Neuronal stem cell (in vitro differentiated cells): Measurements from ENCODE around the gene DAND5.
A peak's percentile ranks its signal among the peaks of the same experiment; 100 is the strongest.

Experiments used
- DNase-seq: peaks from one replicate; pipeline ENCODE4 v3.0.0-alpha.2; 2013; ENCODE audit warnings: low spot score
- H2AFZ ChIP-seq: one replicate; pipeline ENCODE4 v1.6.1; 2013; ENCODE audit warnings: mild to moderate bottlenecking, low read length, inconsistent platforms
- H2AK5ac ChIP-seq: 2 replicates; pipeline ENCODE4 v1.6.1; 2013; ENCODE audit warnings: low read depth, mild to moderate bottlenecking, inconsistent platforms, low read length, moderate library complexity, mixed read lengths
- H2BK120ac ChIP-seq: 2 replicates; pipeline ENCODE4 v1.6.1; 2013; ENCODE audit warnings: low read depth, mild to moderate bottlenecking, inconsistent platforms, low read length, moderate library complexity, mixed read lengths
- H2BK12ac ChIP-seq: one replicate; pipeline ENCODE4 v1.6.1; 2013; ENCODE audit warnings: low read length, inconsistent platforms
- H2BK15ac ChIP-seq: 2 replicates; pipeline ENCODE4 v1.6.1; 2013; ENCODE audit warnings: mild to moderate bottlenecking, low read length, inconsistent platforms, mixed read lengths
- H2BK5ac ChIP-seq: one replicate; pipeline ENCODE4 v1.6.1; 2013; ENCODE audit warnings: inconsistent platforms, mild to moderate bottlenecking, low read length, moderate library complexity
- H3K14ac ChIP-seq: one replicate; pipeline ENCODE4 v1.6.1; 2013; ENCODE audit warnings: low read length, inconsistent platforms
- H3K18ac ChIP-seq: 2 replicates; pipeline ENCODE4 v1.6.1; 2013; ENCODE audit warnings: low read length, inconsistent platforms
- H3K23ac ChIP-seq: 2 replicates; pipeline ENCODE4 v1.6.1; 2013; ENCODE audit warnings: low read depth, mild to moderate bottlenecking, mixed read lengths, low read length, inconsistent platforms; ENCODE audit not compliant: poor library complexity
- H3K27ac ChIP-seq: replicated peaks from 3 replicates; pipeline ENCODE4 v1.5.1; 2013; ENCODE audit warnings: low read length, inconsistent platforms
- H3K27me3 ChIP-seq, 3 experiments: 2 replicates each; pipeline ENCODE4 v1.6.1; 2013; ENCODE audit warnings: low read length in 3 of 3, mild to moderate bottlenecking in 2 of 3, inconsistent platforms in 1 of 3, low read depth in 1 of 3, mixed read lengths in 1 of 3, moderate library complexity in 1 of 3; ENCODE audit not compliant: control insufficient read depth in 3 of 3, insufficient read depth in 3 of 3
- H3K36me3 ChIP-seq, 2 donors: replicated peaks in 1 of 2; 2 replicates each; pipeline ENCODE4 v1.6.1; 2013; ENCODE audit warnings: low read length in 2 of 2; ENCODE audit not compliant: control insufficient read depth in 2 of 2, insufficient read depth in 2 of 2
- H3K4ac ChIP-seq: 2 replicates; pipeline ENCODE4 v1.6.1; 2013; ENCODE audit warnings: inconsistent platforms, mild to moderate bottlenecking, low read length, moderate library complexity
- H3K4me1 ChIP-seq, 2 donors: 1 replicate in 1 of 2; 2 replicates in 1 of 2; pipeline ENCODE4 v1.6.1; 2013; ENCODE audit warnings: low read length in 2 of 2, low read depth in 1 of 2; ENCODE audit not compliant: control insufficient read depth in 2 of 2, insufficient read depth in 1 of 2
- H3K4me2 ChIP-seq: one replicate; pipeline ENCODE4 v1.6.1; 2013; ENCODE audit warnings: mild to moderate bottlenecking, low read length, inconsistent platforms; ENCODE audit not compliant: insufficient read depth, poor library complexity, severe bottlenecking
- H3K4me3 ChIP-seq, 2 donors: 2 replicates each; pipeline ENCODE4 v1.5.1; 2013; ENCODE audit warnings: low read length in 2 of 2, mild to moderate bottlenecking in 2 of 2, inconsistent platforms in 1 of 2, moderate library complexity in 1 of 2
- H3K79me1 ChIP-seq: one replicate; pipeline ENCODE4 v1.6.1; 2013; ENCODE audit warnings: low read depth, mild to moderate bottlenecking, inconsistent platforms, low read length, moderate library complexity
- H3K9ac ChIP-seq: one replicate; pipeline ENCODE4 v1.6.1; 2013; ENCODE audit warnings: mild to moderate bottlenecking, low read depth, low read length, inconsistent platforms; ENCODE audit not compliant: poor library complexity
- H3K9me3 ChIP-seq, 2 donors: replicated peaks in 1 of 2; 2 replicates each; pipeline versions ENCODE3 to v1.6.1; 2013; ENCODE audit warnings: low read length in 2 of 2, mild to moderate bottlenecking in 2 of 2, inconsistent platforms in 1 of 2, low read depth in 1 of 2, mixed read lengths in 1 of 2, moderate library complexity in 1 of 2; ENCODE audit not compliant: control insufficient read depth in 2 of 2, insufficient read depth in 1 of 2
- H4K8ac ChIP-seq: one replicate; pipeline ENCODE4 v1.6.1; 2013; ENCODE audit warnings: low read depth, mild to moderate bottlenecking, inconsistent platforms, low read length, moderate library complexity
- H4K91ac ChIP-seq: one replicate; pipeline ENCODE4 v1.6.1; 2013; ENCODE audit warnings: low read length, low read depth, mild to moderate bottlenecking, inconsistent platforms; ENCODE audit not compliant: poor library complexity
- WGBS, 2 donors: extraction: QIAGEN DNeasy Blood & Tissue Kit; methylation state at CpG; one replicate each; pipeline ENCODE4 v1.1.7; 2013; ENCODE audit warnings: missing lambda C conversion rate in 2 of 2, mixed read lengths in 1 of 2; ENCODE audit not compliant: insufficient read length in 2 of 2, insufficient replicate concordance in 1 of 2; ENCODE audit errors: extremely low coverage in 2 of 2; 5-methylcytosine and 5-hydroxymethylcytosine counted together

DAND5 gene

GRCh38 chr19:13001502-13002165, 32.3 kb downstream of the DAND5 start:
- H2BK12ac ChIP-seq = peak overlapping the region; percentile 84
- no peak overlapping the region for H3K4me2 ChIP-seq
- H2BK120ac ChIP-seq = no peak overlapping the region
- peaks cover 14 to 98% (median 72%) of the 10 kb centered on the region in 3 experiments for H3K27me3 ChIP-seq
- peak overlapping the region; percentile 56 for H2AK5ac ChIP-seq
- H3K27ac ChIP-seq = no peak overlapping the region
- H3K4ac ChIP-seq = no peak overlapping the region
- peaks cover 0 to 4% of the 10 kb centered on the region in 2 donors for H3K9me3 ChIP-seq
- no peak overlapping the region for H2AFZ ChIP-seq
- no peak for DNase-seq
- no peak overlapping the region for H2BK15ac ChIP-seq
- H3K4me3 ChIP-seq = no peak overlapping the region
- H4K91ac ChIP-seq = no peak overlapping the region
- no peaks in the 10 kb centered on the region for H3K36me3 ChIP-seq
- peak overlapping the region; percentile 28 for H3K18ac ChIP-seq
- peak overlapping the region; percentile 38 for H3K23ac ChIP-seq
- WGBS, 2 donors = no CpG with 5 or more reads among the region's 41 CpGs
- peaks cover 6% of the 10 kb centered on the region for H3K79me1 ChIP-seq
- H3K9ac ChIP-seq = peak overlapping the region; percentile 44
- H4K8ac ChIP-seq = no peak overlapping the region
- H3K14ac ChIP-seq = peak overlapping the region; percentile 56
- no peak overlapping the region for H2BK5ac ChIP-seq
- no peaks in the 10 kb centered on the region for H3K4me1 ChIP-seq

- H3K4me3 ChIP-seq = no peak overlapping the region
- peak overlapping the region; percentile 22 for H2BK12ac ChIP-seq
- H2BK15ac ChIP-seq = no peak overlapping the region
- H2AFZ ChIP-seq = no peak overlapping the region
- no peak overlapping the region for H4K91ac ChIP-seq
- no peak overlapping the region for H3K4ac ChIP-seq
- no peak overlapping the region for H3K9ac ChIP-seq
- H3K14ac ChIP-seq = peak overlapping the region; percentile 56
- no peak overlapping the region for H4K8ac ChIP-seq
- peak overlapping the region; percentile 11 for H3K4me2 ChIP-seq
- no peaks in the 10 kb centered on the region for H3K4me1 ChIP-seq
- no CpG with 5 or more reads among the region's 29 CpGs for WGBS, 2 donors
- no peaks in the 10 kb centered on the region for H3K36me3 ChIP-seq
- H3K18ac ChIP-seq = peak overlapping the region; percentile 38
- H2BK120ac ChIP-seq = no peak overlapping the region
- peaks cover 3% of the 10 kb centered on the region for H3K79me1 ChIP-seq
- H2AK5ac ChIP-seq = peak overlapping the region; percentile 70
- no peak for DNase-seq
- peaks cover 7 to 98% (median 72%) of the 10 kb centered on the region in 3 experiments for H3K27me3 ChIP-seq
- no peak overlapping the region for H3K23ac ChIP-seq
- H3K9me3 ChIP-seq = peaks cover 0 to 4% of the 10 kb centered on the region in 2 donors
- H3K27ac ChIP-seq = no peak overlapping the region
- H2BK5ac ChIP-seq = no peak overlapping the region
These were observed 33.0 kb downstream of the DAND5 start for GRCh38 chr19:13002166-13002898.

GRCh38 chr19:13003081-13003480, 33.7 kb downstream of the DAND5 start:
- Histone ChIP-seq H3K27ac (no peak overlapping the region), H2BK15ac (no peak overlapping the region), H3K79me1 (peaks cover 3% of the 10 kb centered on the region), H4K91ac (no peak overlapping the region), H3K23ac (peak overlapping the region; percentile 75), H2AK5ac (no peak overlapping the region), H2BK12ac (peak overlapping the region; percentile 78), H3K36me3 (no peaks in the 10 kb centered on the region), H2AFZ (no peak overlapping the region), H4K8ac (no peak overlapping the region), H3K4me2 (no peak overlapping the region), H3K4me1 (no peaks in the 10 kb centered on the region), H2BK5ac (no peak overlapping the region), H3K4me3 (peak overlapping the region in 1 of 2 donors; percentile 65), H3K9me3 (peaks cover 0 to 4% of the 10 kb centered on the region in 2 donors), H2BK120ac (no peak overlapping the region), H3K9ac (peak overlapping the region; percentile 66), H3K4ac (no peak overlapping the region), H3K27me3 (peaks cover 6 to 98% (median 71%) of the 10 kb centered on the region in 3 experiments), H3K18ac (no peak overlapping the region), H3K14ac (peak overlapping the region; percentile 95)
- WGBS, 2 donors = no CpG with 5 or more reads among the region's 15 CpGs
- no peak for DNase-seq

- peaks cover 3% of the 10 kb centered on the region for H3K79me1 ChIP-seq
- H3K18ac ChIP-seq = peak overlapping the region; percentile 57
- H2BK5ac ChIP-seq = no peak overlapping the region
- no peak overlapping the region for H3K4ac ChIP-seq
- H2BK15ac ChIP-seq = no peak overlapping the region
- H3K4me2 ChIP-seq = no peak overlapping the region
- H2BK12ac ChIP-seq = no peak overlapping the region
- H3K9ac ChIP-seq = peak overlapping the region; percentile 50
- peaks cover 9 to 99% (median 74%) of the 10 kb centered on the region in 3 experiments for H3K27me3 ChIP-seq
- no CpG with 5 or more reads among the region's 7 CpGs for WGBS, 2 donors
- no peak overlapping the region for H3K27ac ChIP-seq
- no peak for DNase-seq
- H3K4me3 ChIP-seq = peak overlapping the region in 1 of 2 donors; percentile 24
- H4K91ac ChIP-seq = no peak overlapping the region
- peaks cover 0 to 5% of the 10 kb centered on the region in 2 donors for H3K9me3 ChIP-seq
- peak overlapping the region; percentile 9 for H3K14ac ChIP-seq
- no peak overlapping the region for H2AFZ ChIP-seq
- no peaks in the 10 kb centered on the region for H3K36me3 ChIP-seq
- peak overlapping the region; percentile 37 for H2AK5ac ChIP-seq
- no peak overlapping the region for H2BK120ac ChIP-seq
- no peak overlapping the region for H3K23ac ChIP-seq
- no peak overlapping the region for H4K8ac ChIP-seq
- H3K4me1 ChIP-seq = no peaks in the 10 kb centered on the region
These were observed 34.9 kb downstream of the DAND5 start for GRCh38 chr19:13004273-13004672.
